HG03060 (cell line): Measurements from ENCODE around the gene RPS27.

Experiments used
- ATAC-seq: cut with Tn5 transposase; IDR thresholded peaks from one replicate; pipeline ENCODE4 v1.9.1; 2021; ENCODE audit warnings: low read depth, moderate number of reproducible peaks; ENCODE audit not compliant: unreplicated experiment

RPS27 gene

GRCh38 chr1:153990468-153991150 is at the start of gene RPS27:
TSS of gene RPS27 (plus strand) at chr1:153990762. CDS start at chr1:153990797, 35 bp downstream.
- peak; percentile 83 for ATAC-seq

GRCh38 chr1:153941826-153942725 is 48.5 kb upstream of the RPS27 start:
- no peak for ATAC-seq

- no peak for ATAC-seq
Observed at GRCh38 chr1:153942766-153943549, 47.6 kb upstream of the RPS27 start.

GRCh38 chr1:153944005-153944826 is 46.3 kb upstream of the RPS27 start:
- no peak for ATAC-seq

DNA sequence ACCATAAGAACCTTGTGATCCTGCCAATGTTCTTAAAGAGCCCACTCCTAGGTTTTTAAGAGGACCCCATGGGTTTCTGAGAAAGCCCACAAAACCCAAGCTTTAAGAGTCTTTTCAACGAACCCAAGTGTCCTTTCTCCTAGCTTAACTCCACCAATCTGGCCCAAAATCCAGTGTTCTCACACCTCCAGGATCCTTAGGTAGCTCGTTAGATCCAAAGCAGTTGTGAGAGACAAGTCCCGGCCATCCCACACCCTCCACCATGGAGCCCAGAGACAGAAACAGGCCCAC is 45.8 kb upstream of the RPS27 start:
- no peak for ATAC-seq

DNA sequence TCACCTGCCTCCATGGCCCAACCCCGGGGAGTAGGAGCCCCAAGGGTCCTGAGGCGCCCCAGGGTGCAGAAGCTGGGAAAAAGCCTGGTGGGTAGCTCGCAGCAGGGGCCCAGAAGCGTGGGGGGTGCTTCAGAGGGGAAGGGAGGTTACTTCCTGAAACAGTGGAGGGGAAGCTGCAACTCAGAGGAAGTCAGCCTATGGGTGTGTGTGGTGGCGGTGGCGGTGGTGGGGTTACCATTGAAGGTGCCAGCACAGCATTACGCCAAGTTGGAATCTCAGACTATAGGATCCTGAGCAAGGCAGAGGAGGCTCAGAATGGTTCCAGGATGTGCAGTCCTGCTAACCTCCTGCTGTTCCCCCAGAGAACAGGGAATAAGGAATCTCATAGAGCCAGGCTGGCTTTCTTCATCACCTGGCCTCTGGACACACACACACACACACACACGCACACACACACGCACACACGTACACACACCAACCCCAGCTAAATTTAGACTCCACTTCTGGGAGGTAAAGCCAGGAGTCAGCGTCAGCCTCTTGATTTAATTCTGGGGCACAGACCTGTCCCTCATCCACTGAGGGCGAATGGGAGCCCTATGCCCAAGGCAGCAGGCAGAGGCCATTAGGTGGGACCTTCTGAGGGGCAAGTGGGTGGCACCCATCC is 45.3 kb upstream of the RPS27 start:
- no peak for ATAC-seq

DNA sequence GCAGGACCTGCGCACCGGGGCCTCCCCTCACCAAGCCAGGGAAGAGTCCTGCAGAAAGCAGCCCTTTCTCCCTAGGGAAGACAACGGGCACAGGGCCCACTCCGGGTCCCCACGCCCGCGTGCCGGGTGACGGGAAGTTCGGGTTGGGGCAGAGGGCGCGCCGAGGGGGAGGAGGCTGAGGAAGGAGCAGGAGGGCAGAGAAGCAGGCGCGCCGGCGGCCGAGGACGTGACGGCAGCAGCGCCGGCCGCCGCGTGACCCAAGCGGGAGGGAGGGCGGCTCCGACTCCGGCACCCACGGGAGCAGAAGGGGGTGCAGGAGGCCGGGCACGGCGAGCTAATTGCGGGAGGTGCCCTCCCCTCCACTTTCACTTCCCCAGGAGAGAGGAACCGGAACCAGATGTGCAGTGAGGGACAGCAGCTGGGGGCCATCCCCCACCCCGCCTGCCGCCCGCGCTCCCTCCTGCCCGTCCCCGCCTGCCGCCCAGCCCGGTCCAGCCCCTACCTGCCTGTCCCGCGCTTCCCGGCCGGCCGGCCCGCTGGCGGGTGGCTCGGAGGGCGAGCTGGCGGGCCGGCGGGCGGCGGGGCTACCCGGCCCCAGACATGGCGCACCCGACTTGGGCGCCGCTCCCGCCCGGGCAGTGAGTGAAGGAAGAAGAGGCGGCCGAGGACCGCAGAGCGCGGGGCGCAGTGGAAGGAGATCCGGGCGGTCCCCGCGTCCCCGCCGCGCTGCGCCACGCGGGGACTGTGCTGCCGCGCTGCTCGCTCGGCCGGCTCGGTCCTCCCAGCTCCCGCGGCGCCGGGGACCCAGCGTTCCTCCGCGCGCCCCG is 44.6 kb upstream of the RPS27 start:
- ATAC-seq: peak; percentile 71

- ATAC-seq: peak; percentile 21
Observed at GRCh38 chr1:153946622-153947241, 43.8 kb upstream of the RPS27 start, which contains the start of gene DENND4B. TSS of gene DENND4B (minus strand) at chr1:153946718. CDS start at chr1:153944374, 2,344 bp downstream.

GRCh38 chr1:153951183-153951582 is 39.4 kb upstream of the RPS27 start:
- ATAC-seq: no peak

GRCh38 chr1:153951801-153952200 is 38.8 kb upstream of the RPS27 start:
- no peak for ATAC-seq

- no peak for ATAC-seq
Observed at GRCh38 chr1:153953859-153954365, 36.6 kb upstream of the RPS27 start.

DNA sequence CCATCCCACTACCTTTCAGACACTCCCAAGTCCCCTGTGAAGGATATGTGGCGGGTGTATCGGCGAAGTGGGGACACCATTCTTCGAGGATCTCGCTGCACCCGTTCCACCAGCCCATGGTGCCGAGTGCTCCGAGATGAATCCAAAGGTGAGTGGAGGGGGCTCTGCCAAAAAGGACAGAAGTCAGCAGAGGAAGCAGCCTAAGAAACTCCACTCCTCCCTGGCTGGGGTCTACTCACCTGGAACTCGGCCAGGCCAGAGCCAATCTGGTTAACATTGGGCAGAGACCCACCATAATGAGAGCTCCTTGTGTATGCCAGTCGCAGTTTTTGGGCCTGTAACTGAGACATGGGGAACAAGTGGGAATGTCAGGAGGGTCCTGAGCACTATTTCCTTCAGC is 35.7 kb upstream of the RPS27 start:
- no peak for ATAC-seq

GRCh38 chr1:153956997-153957715 is 33.4 kb upstream of the RPS27 start:
- no peak for ATAC-seq

GRCh38 chr1:153957744-153958110 is 32.8 kb upstream of the RPS27 start:
- no peak for ATAC-seq

- peak; percentile 75 for ATAC-seq
Observed at GRCh38 chr1:153958111-153958960, 32.2 kb upstream of the RPS27 start, which contains the start of gene CRTC2. TSS of gene CRTC2 (minus strand) at chr1:153958612. CDS start at chr1:153958497, 115 bp downstream.

DNA sequence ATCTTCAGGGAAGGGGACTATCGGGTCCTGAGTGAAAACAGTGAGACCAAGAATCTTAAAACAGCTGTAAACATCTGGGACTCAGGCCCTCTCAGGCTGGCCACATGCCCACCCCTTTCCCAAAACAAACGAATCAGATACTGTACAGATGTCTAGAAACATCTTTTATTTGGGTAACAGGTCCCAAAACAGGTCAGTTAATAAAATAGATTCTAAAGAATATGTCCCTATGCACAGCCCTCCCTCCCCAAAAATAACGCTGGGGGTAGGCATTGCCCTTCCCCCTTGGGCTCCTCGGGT is 31.7 kb upstream of the RPS27 start:
- no peak for ATAC-seq

DNA sequence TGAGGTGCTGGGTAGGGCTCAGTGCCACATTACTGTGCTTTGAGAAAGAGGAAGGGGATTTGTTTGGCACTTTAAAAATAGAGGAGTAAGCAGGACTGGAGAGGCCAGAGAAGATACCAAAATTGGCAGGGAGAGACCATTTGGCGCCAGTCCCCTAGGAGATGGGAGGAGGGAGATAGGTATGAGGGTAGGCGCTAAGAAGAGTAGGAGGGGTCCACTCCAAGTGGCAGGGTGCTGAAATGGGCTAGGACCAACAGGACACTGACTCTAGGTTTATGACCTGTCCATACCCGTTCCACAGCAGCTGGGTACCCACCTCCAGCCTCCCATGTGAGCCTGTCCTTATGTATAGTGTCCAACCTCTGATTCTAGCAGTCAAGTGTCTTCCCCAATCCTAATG is 31.1 kb upstream of the RPS27 start:
- ATAC-seq: no peak
